ENCODE measurements around the gene MTRR.

DNA sequence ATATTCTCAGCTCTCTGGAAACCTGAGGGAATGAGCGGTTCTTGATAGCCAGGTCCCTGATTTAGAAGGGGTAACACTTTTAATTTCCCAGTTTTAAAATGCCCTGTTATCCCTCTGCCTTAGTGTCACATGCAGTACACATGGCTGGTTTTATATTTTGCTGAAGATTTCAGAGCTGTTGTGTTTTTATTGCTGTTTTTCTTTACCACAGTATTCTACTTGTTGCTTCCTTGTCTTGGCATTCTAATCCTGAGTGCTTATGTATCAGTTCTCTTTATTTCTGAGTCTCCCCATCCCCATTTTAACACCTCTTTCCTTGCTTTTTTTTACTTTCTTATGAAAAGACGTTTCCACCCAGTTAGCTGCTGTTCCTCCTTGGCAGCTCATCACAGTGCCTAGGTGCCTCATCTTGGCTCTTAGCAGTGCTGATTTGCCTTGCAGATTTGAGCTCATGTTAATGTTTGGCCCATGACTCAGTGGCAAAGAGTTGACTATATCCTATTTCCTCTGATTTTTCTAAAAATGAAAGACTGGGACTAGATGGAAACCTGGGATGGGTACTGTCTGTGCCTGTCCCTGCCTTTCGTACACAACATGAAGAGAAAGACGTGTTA, 3.7 kb downstream of the MTRR start:
- no peak for TF ChIP-seq POLR2A (IDR thresholded peaks at IDR 0.05)
- TF ChIP-seq, protein P1, sequence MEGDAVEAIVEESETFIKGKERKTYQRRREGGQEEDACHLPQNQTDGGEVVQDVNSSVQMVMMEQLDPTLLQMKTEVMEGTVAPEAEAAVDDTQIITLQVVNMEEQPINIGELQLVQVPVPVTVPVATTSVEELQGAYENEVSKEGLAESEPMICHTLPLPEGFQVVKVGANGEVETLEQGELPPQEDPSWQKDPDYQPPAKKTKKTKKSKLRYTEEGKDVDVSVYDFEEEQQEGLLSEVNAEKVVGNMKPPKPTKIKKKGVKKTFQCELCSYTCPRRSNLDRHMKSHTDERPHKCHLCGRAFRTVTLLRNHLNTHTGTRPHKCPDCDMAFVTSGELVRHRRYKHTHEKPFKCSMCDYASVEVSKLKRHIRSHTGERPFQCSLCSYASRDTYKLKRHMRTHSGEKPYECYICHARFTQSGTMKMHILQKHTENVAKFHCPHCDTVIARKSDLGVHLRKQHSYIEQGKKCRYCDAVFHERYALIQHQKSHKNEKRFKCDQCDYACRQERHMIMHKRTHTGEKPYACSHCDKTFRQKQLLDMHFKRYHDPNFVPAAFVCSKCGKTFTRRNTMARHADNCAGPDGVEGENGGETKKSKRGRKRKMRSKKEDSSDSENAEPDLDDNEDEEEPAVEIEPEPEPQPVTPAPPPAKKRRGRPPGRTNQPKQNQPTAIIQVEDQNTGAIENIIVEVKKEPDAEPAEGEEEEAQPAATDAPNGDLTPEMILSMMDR (IDR thresholded peaks at IDR 0.05) = no peak

All from thyroid gland (tissue), 4 donors.